GM19455 (cell line): ENCODE measurements around the gene KRTAP10-9.
"Not testable (repeated sequence)": the region's sequence is repeated elsewhere in the genome, so short reads cannot be mapped to it uniquely, and the experiment has no call there.

Experiments used
- ATAC-seq: cut with Tn5 transposase; IDR thresholded peaks from one replicate; pipeline ENCODE4 v1.9.1; 2021; ENCODE audit not compliant: unreplicated experiment

Gene KRTAP10-9

DNA sequence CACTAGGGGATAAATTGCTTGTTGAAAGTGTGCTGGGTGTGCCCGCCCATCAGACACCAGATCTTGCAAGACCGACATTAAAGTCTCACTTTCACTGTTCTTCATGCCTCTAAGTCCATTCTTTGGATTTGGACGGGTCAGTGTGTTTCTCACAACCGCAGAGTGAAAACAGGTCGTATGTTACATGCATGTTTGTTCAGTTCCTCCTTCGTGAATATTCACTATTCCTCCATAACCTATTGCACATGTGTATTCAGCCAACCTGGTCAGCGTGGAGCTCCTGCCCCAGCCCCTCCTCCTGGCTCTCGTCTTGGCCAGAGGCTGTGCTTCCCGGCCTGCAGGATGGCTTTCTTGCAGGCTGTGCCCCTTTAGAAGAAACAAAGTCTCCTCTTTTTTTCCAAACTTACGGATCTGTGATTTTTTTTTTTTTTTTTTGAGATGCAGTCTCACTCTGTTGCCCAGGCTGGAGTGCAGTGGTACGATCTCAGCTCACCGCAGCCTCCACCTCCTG is 32.4 kb upstream of the KRTAP10-9 start:
- no peak for ATAC-seq

- no peak for ATAC-seq
Measured at GRCh38 chr21:44595524-44595923, 31.4 kb upstream of the KRTAP10-9 start.

- ATAC-seq = no peak
Measured at GRCh38 chr21:44596068-44596725, 30.7 kb upstream of the KRTAP10-9 start.

- ATAC-seq = no peak
Measured at GRCh38 chr21:44598061-44598460, 28.8 kb upstream of the KRTAP10-9 start.

GRCh38 chr21:44599264-44600029 is 27.4 kb upstream of the KRTAP10-9 start:
- no peak for ATAC-seq

DNA sequence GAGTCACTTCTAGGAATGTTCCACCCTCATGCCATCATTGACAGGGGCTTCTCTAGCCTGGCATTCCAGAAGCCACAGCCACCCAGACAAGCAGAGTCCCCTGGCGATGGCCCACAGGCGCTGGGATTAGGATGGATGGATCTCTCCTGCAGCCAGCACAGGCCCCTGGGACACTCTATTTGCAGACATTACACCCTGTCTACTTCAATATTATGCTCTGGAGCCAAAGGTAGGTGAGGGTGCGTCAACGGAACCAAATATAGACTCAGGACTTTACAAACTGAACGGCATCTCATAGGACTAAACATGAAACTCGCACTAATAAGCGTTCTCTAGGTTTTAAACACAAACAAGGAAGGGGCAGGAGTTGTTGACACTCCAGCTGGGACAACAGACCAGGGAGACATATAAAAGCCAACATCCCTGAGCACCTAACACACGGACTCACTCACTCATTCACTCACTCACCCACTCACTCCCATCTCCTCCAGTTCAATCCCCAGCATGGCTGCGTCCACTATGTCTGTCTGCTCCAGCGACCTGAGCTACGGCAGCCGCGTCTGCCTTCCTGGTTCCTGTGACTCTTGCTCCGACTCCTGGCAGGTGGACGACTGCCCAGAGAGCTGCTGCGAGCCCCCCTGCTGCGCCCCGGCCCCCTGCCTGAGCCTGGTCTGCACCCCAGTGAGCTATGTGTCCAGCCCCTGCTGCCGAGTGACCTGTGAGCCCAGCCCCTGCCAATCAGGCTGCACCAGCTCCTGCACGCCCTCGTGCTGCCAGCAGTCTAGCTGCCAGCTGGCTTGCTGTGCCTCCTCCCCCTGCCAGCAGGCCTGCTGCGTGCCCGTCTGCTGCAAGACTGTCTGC is 26.5 kb upstream of the KRTAP10-9 start, which contains the start of gene KRTAP10-7:
TSS of gene KRTAP10-7 (plus strand) at position 480 of the 861 bp plus-strand sequence. CDS start at position 505, 25 bp downstream.
- ATAC-seq = not testable (repeated sequence)

DNA sequence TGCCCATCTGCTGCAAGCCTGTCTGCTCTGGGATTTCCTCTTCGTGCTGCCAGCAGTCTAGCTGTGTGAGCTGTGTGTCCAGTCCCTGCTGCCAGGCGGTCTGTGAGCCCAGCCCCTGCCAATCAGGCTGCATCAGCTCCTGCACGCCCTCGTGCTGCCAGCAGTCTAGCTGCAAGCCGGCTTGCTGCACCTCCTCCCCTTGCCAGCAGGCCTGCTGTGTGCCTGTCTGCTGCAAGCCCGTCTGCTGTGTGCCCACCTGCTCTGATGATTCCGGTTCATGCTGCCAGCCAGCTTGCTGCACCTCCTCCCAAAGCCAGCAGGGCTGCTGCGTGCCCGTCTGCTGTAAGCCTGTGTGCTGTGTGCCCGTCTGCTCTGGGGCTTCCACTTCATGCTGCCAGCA is 25.8 kb upstream of the KRTAP10-9 start:
- ATAC-seq = not testable (repeated sequence)

DNA sequence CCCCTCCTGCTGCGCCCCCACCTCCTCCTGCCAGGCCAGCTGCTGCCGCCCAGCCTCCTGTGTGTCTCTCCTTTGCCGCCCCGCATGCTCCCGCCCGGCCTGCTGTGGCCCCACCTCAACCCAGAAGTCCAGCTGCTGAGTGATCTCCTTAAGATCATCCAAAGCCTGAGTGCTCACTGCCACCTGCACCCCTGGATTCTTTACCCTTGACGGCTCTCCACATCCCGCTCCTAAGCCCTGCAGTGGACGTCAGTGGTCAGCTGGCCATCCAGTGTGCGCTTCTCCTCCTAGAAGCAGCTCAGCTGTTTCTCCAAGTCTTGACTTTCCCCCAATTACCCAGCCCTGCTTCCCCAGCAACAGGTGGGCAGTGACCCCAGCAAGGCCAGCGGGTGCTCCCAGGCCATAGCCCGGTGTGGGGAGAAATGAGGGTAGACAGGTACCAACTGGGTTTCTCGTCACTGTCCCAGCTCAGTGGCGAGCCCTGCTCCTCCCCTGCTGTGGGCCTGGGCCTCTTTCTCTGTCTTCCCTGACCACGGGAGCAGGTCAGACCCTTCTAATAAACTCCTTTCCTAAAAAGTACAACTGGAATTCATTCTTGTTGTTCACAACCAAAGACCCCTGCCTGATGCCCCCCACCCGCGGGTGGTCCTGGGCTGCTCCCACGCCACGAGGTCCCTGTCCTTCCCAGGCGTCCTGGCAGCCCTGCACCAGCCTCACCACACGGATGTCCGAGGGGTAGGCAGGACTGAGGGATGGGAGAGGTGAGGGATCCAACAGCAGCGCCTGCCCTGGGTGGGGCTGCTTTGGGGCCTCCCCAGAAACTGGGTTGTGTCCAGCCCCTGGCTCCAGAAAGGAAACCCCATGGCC is 25.1 kb upstream of the KRTAP10-9 start:
- ATAC-seq = no peak

GRCh38 chr21:44602463-44602850 is 24.4 kb upstream of the KRTAP10-9 start:
- ATAC-seq = no peak

- no peak for ATAC-seq
Measured at GRCh38 chr21:44603109-44603875, 23.6 kb upstream of the KRTAP10-9 start.

GRCh38 chr21:44603911-44604310 is 23.0 kb upstream of the KRTAP10-9 start:
- no peak for ATAC-seq

DNA sequence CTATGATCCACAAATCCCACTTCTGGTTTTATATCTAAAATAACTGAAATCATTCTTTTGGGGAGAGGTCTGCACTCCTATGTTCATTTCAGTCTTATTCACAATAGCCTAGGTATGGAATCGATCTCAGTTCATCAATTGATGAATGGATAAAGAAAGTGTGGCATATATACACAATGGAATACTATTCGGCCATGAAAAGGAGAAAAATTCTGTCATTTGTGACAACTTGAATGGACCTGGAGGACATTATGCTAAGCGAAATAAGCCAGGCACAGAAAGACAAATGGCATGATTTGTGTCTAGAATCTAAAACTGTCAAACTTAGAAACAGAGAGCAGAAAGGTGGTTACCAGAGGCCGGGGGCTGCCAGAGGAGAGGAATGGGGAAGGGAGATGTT is 20.4 kb upstream of the KRTAP10-9 start:
- ATAC-seq = no peak

DNA sequence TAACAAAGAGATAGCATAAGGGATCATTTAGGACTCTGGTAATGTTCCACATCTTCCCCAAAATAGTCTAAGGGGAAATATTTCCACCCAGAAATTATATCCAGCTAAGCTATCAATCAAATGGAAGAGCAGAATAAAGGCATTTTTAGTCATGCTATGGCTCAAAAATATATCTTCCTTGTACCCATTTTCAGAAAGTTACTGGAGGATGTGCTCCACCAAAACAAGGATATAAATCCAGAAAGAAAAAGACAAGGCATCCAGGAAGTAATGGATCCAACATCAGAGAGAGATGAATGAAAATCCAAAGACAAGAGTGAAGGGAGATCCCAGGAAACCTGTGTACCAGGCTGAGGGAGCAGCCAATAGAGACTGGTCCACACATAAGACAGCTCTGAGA is 17.7 kb upstream of the KRTAP10-9 start:
- no peak for ATAC-seq

DNA sequence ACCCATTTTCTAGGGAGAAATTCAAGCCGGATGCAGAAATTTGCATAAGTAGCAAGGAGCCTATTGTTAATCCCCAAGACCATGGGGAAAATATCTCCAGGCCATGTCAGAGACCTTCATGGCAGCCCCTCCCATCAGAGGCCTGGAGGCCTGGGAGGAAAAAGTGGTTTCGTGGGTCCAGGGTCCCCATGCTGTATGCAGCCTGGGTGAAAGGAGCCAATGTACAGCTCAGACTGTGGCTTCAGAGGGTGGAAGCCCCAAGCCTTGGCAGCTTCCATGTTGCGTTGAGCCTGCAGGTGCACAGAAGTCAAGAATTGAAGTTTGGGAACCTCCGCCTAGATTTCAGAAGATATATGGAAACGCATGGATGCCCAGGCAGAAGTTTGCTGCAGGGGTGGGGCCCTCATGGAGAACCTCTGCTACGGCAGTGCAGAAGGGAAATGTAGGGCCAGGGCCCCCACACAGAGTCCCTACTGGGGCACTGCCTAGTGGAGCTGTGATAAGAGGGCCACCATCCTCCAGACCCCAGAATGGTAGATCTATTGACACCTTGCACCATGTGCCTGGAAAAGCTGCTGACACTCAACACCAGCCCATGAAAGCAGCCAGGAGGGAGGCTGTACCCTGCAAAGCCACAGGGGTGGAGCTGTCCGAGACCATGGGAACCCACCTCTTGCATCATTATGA is 16.6 kb upstream of the KRTAP10-9 start:
- ATAC-seq = not testable (repeated sequence)

GRCh38 chr21:44611551-44611950 is 15.3 kb upstream of the KRTAP10-9 start:
- no peak for ATAC-seq

- ATAC-seq = no peak
Measured at GRCh38 chr21:44612029-44612486, 14.8 kb upstream of the KRTAP10-9 start, which contains the start of gene KRTAP10-8. Gene KRTAP10-8, plus strand, starts transcription at chr21:44612079. Its CDS starts 22 bp downstream, at chr21:44612101.

DNA sequence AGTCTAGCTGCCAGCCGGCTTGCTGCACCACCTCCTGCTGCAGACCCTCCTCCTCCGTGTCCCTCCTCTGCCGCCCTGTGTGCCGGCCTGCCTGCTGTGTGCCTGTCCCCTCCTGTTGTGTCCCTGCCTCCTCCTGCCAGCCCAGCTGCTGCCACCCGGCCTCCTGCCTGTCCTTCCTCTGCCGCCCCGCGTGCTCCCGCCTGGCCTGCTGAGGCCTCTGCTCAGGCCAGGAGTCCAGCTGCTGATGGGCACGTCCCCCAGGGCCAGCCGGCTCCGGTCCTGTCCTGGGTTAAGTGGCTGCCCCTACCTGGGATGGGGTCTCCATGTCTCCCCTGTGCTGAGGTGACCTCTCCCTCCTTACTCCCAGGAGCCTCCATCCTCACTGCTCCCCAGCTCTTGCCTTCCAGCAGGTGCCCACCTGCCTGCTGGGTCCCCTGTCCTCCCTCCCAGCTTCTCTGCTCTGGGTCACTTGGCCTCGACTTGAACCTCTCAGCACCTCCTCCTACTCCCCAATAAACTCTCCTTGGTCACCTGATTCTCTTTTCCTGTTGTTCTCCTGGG is 14.1 kb upstream of the KRTAP10-9 start:
- no peak for ATAC-seq

DNA sequence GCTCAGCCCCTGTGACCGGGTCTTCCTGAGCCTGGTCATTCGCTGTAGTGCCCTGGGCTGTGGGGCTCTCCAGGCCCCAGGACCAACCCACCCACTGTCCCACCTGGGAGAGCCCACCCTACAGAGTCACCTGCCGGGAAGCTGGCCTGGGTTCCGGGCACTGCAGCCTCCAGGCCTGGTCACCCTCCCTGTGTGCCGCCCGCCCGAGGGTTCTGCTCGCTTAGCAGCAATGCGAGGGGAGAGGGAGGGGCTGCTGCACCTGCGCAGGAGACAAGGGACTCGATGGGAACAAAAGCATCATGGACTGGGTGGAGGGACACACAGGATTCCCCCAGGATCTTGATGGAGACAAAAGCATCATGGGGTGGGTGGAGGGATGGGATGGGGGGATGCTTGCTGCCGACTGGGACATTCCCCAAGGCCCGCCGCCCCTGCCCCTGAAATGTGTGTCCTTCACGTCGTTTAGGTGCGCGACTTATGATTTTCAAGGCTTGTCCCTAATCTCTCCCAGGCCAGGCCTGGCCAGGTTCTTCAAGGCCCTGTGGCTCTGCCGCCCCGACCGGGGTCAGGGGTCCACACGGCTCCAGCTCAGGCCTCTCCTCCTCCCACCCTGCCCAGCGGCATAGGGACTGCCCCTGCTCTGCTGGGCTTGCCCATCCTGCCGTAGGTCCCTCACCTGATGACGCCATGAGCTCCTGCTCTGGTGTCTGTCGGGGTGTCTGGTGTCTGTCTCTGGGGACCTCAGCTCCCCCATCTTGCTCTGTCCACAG is 13.3 kb upstream of the KRTAP10-9 start:
- ATAC-seq = no peak
